Retinal pigment epithelial cell (primary cell): ENCODE data around the gene SLIT1.
A peak's percentile ranks its signal among the peaks of the same experiment; 100 is the strongest.
"Not testable (repeated sequence)": the region's sequence is repeated elsewhere in the genome, so short reads cannot be mapped to it uniquely, and the experiment has no call there.

Experiments used
- DNase-seq: peaks from one replicate; pipeline ENCODE4 v3.0.0-alpha.2; 2010; ENCODE audit warnings: low read depth
- H3K4me3 ChIP-seq: 2 replicates; pipeline ENCODE4 v1.5.1; 2011; ENCODE audit warnings: mild to moderate bottlenecking, low read length, control low read depth, moderate library complexity
- CTCF ChIP-seq: conservative IDR thresholded peaks from 2 replicates; pipeline ENCODE4 v1.5.1; 2011; ENCODE audit warnings: low read depth, low read length, control low read depth, inconsistent platforms

Gene SLIT1

GRCh38 chr10:97037365-97038361, 148.1 kb downstream of the SLIT1 start:
- H3K4me3 ChIP-seq, result no peak overlapping the region
- peak; percentile 91 for TF ChIP-seq CTCF
- no peak for DNase-seq

- no peak for TF ChIP-seq CTCF
- no peak for DNase-seq
- H3K4me3 ChIP-seq, result no peak overlapping the region
These were observed 150.6 kb downstream of the SLIT1 start for GRCh38 chr10:97034958-97035769.

GRCh38 chr10:97034301-97034700, 151.5 kb downstream of the SLIT1 start:
- DNase-seq, result no peak
- no peak for TF ChIP-seq CTCF
- H3K4me3 ChIP-seq, result no peak overlapping the region

GRCh38 chr10:97033841-97034240, 151.9 kb downstream of the SLIT1 start:
- not testable (repeated sequence) for DNase-seq, H3K4me3 ChIP-seq

- no peak overlapping the region for H3K4me3 ChIP-seq
- DNase-seq, result no peak
- no peak for TF ChIP-seq CTCF
These were observed 153.1 kb downstream of the SLIT1 start for GRCh38 chr10:97032624-97033023.

- TF ChIP-seq CTCF, result no peak
- DNase-seq, result no peak
- H3K4me3 ChIP-seq, result no peak overlapping the region
These were observed 154.3 kb downstream of the SLIT1 start for GRCh38 chr10:97031459-97031858.

- DNase-seq, result no peak
- no peak overlapping the region for H3K4me3 ChIP-seq
- no peak for TF ChIP-seq CTCF
These were observed 154.9 kb downstream of the SLIT1 start for GRCh38 chr10:97030894-97031293.
